Right lobe of liver (tissue), 6 donors: ENCODE data around the gene TTC5. TPM values are rescaled to one million over a fixed set of nuclear protein-coding genes. Genes with fewer than 3 reads are reported as not detected.
"Not testable (repeated sequence)": the region's sequence is repeated elsewhere in the genome, so short reads cannot be mapped to it uniquely, and the experiment has no call there.

ENCODE experiments used
- ATAC-seq, 4 donors: fragments of 200-7000 bp; cut with Tn5 transposase; one replicate each; pipeline ENCODE4 v1.9.1; 2020; ENCODE audit warnings: mild to moderate bottlenecking in 4 of 4, moderate library complexity in 4 of 4
- DNase-seq, 3 donors: peaks; one replicate each; pipeline ENCODE4 v3.0.0-alpha.2; 2020
- H3K27ac ChIP-seq, 3 donors: fragments of 200-600 bp; one replicate each; pipeline ENCODE4 v1.8.0; 2022
- H3K27me3 ChIP-seq, 2 donors: fragments of 200-600 bp; one replicate each; pipeline ENCODE4 v1.8.0; 2022
- H3K36me3 ChIP-seq, 4 donors: fragments of 200-600 bp; sonication (generic) in 1 of 4; one replicate each; pipeline versions ENCODE4 v1.5.1 to v1.8.0; 2017 to 2022; ENCODE audit warnings: control low read depth in 1 of 4
- H3K4me1 ChIP-seq, 4 donors: fragments of 200-600 bp; sonication (generic) in 1 of 4; one replicate each; pipeline versions ENCODE4 v1.5.1 to v1.8.0; 2017 to 2022; ENCODE audit warnings: control low read depth in 1 of 4
- H3K4me3 ChIP-seq, 3 donors: fragments of 200-600 bp; one replicate each; pipeline ENCODE4 v1.8.0; 2022
- H3K9me3 ChIP-seq, 4 donors: fragments of 200-600 bp; sonication (generic) in 1 of 4; one replicate each; pipeline versions ENCODE4 v1.5.1 to v1.8.0; 2017 to 2022; ENCODE audit warnings: control low read depth in 1 of 4
- POLR2A ChIP-seq: fragments of 450-650 bp; IDR thresholded peaks from one replicate; pipeline ENCODE4 v1.6.1; 2017; ENCODE audit warnings: antibody characterized with exemption, mild to moderate bottlenecking
- WGBS: methylation state at CpG from one replicate; pipeline ENCODE4 v1.1.6; 2018; ENCODE audit warnings: low coverage, low lambda C conversion rate; ENCODE audit not compliant: insufficient coverage; ENCODE audit errors: missing lambda C conversion rate; 5-methylcytosine and 5-hydroxymethylcytosine counted together
- intact Hi-C, 2 donors: fragments of 100-400 bp; cut with DNase I; formaldehyde crosslinking; loops; one replicate each; pipeline versions ENCODE4 v1.11.2 to v1.14.1; 2022
- total RNA-seq, 6 experiments: library from RNA; depleted of rRNA in 2 of 6; stranded (reverse); fragments of >200 nt in 2 of 6; fragmentation: NEBNext Ultra II Directional in 3 of 6; extraction: Animal tissue kit (Norgen Biotek cat#: 25700) in 3 of 6; gene quantifications; one replicate each; pipeline versions ENCODE4 v1.1.0 to v1.2.4, GENCODE V29; 2016 to 2023
- TF ChIP-seq, protein P1 (sequence below), 4 donors: fragments of 200-600 bp in 3 of 4; fragments of 450-650 bp in 1 of 4; IDR thresholded peaks; one replicate each; pipeline versions ENCODE4 v1.5.1 to v1.8.0; 2016 to 2022; ENCODE audit warnings: antibody characterized with exemption in 4 of 4, mild to moderate bottlenecking in 2 of 4
- donor health status: DM: no; HTN: yes; CAD: no.
- donor health status: DM: no; HTN: no; CAD: no.
- donor health status: DM: no; HTN: no; CAD: no.
- donor health status: DM: no; HTN: yes; CAD: no.
- donor health status: DM: no; HTN: yes; CAD: no.

Gene TTC5
- total RNA-seq, 6 experiments from 2014 or later = 3.1 to 5.1 (median 4.2) TPM

GRCh38 chr14:20341646-20342045, 35.9 kb upstream of the TTC5 start:
- Histone ChIP-seq H3K27ac (peak overlapping the region in 1 of 3 donors; percentile 96), H3K27me3 (no peaks in the 10 kb centered on the region), H3K9me3 (no peaks in the 10 kb centered on the region), H3K36me3 (peaks cover 0 to 12% (median 0%) of the 10 kb centered on the region in 4 donors), H3K4me3 (peak overlapping the region; percentile 58 to 69 (median 62)), H3K4me1 (peaks cover 0 to 3% (median 0%) of the 10 kb centered on the region in 4 donors)
- DNase-seq (no peak), ATAC-seq (no peak)
- TF ChIP-seq, protein P1, sequence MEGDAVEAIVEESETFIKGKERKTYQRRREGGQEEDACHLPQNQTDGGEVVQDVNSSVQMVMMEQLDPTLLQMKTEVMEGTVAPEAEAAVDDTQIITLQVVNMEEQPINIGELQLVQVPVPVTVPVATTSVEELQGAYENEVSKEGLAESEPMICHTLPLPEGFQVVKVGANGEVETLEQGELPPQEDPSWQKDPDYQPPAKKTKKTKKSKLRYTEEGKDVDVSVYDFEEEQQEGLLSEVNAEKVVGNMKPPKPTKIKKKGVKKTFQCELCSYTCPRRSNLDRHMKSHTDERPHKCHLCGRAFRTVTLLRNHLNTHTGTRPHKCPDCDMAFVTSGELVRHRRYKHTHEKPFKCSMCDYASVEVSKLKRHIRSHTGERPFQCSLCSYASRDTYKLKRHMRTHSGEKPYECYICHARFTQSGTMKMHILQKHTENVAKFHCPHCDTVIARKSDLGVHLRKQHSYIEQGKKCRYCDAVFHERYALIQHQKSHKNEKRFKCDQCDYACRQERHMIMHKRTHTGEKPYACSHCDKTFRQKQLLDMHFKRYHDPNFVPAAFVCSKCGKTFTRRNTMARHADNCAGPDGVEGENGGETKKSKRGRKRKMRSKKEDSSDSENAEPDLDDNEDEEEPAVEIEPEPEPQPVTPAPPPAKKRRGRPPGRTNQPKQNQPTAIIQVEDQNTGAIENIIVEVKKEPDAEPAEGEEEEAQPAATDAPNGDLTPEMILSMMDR (IDR thresholded peaks at IDR 0.05) = no peak
- TF ChIP-seq POLR2A = no peak
- WGBS = 19% methylated on average over 2 of the region's 2 CpGs
- intact Hi-C loops = no loop called here

- intact Hi-C loops, H3K4me1 ChIP-seq, H3K4me3 ChIP-seq, H3K27me3 ChIP-seq, H3K27ac ChIP-seq, DNase-seq, ATAC-seq, H3K9me3 ChIP-seq: not testable (repeated sequence)
- 90% methylated on average over 3 of the region's 4 CpGs for WGBS
- H3K36me3 ChIP-seq = peaks cover 0 to 11% (median 0%) of the 10 kb centered on the region in 4 donors
Measured at GRCh38 chr14:20341032-20341431, 35.3 kb upstream of the TTC5 start.

DNA sequence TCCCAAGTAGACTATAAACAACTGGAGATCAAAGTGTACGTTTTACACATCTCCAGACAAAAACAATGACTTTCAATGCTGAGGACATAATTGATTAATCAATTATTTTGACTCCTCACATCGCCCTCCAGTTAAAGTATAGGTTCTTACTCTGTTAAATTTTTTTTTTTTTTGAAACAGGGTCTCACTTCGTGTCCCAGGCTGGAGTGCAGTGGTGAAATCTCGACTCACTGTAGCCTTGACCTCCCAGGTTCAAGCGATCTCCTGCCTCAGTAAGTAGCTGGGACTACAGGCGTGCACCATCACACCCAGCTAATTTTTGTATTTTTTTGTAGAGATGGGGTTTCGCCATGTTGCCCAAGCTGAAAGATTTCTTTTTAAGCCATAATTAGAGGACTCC, 28.3 kb upstream of the TTC5 start:
- no peak for TF ChIP-seq POLR2A
- TF ChIP-seq, protein P1 (IDR thresholded peaks at IDR 0.05) = no peak

DNA sequence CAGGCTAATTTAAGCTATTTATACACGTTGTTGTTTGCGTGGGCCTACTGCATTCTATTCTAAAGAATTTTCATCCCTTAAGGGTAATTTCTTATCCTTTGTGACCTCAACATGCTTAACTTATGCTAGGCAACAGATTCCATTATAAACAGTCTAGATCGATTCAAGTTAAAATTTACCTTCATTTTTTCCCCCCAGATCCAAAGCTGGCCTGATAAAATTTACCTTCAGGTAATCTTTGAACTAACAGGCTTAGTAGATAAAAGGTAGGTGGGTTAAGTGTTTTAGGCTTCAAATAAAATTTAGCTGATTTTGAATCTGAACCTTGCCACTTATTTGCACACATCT, 27.7 kb upstream of the TTC5 start:
- H3K4me1 ChIP-seq = peaks cover 0 to 38% (median 8%) of the 10 kb centered on the region in 4 donors
- peak overlapping the region; percentile 63 to 94 (median 93) for H3K27ac ChIP-seq
- intact Hi-C loops = no loop called here
- ATAC-seq = peak; percentile 32 to 66 (median 65)
- no peak for DNase-seq
- H3K27me3 ChIP-seq = no peaks in the 10 kb centered on the region
- peak overlapping the region; percentile 49 to 75 (median 67) for H3K4me3 ChIP-seq
- TF ChIP-seq POLR2A = no peak
- TF ChIP-seq, protein P1 (IDR thresholded peaks at IDR 0.05) = no peak
- no peaks in the 10 kb centered on the region for H3K9me3 ChIP-seq
- 3% methylated on average over 3 of the region's 3 CpGs for WGBS
- peaks cover 0 to 7% (median 0%) of the 10 kb centered on the region in 4 donors for H3K36me3 ChIP-seq

More for the DNA sequence above, 28.3 kb upstream of the TTC5 start:
- peak overlapping the region in 1 of 3 donors; percentile 67 for H3K4me3 ChIP-seq
- H3K27me3 ChIP-seq = no peaks in the 10 kb centered on the region
- peaks cover 0 to 2% (median 0%) of the 10 kb centered on the region in 4 donors for H3K36me3 ChIP-seq
- 40% methylated on average over 7 of the region's 7 CpGs for WGBS
- H3K27ac ChIP-seq = peak overlapping the region in 2 of 3 donors; percentile 93 to 94
- intact Hi-C loops = no loop called here
- DNase-seq (no peak), ATAC-seq (peak in 1 of 4 donors; percentile 20)
- H3K9me3 ChIP-seq = no peaks in the 10 kb centered on the region
- H3K4me1 ChIP-seq = peaks cover 0 to 33% (median 7%) of the 10 kb centered on the region in 4 donors

DNA sequence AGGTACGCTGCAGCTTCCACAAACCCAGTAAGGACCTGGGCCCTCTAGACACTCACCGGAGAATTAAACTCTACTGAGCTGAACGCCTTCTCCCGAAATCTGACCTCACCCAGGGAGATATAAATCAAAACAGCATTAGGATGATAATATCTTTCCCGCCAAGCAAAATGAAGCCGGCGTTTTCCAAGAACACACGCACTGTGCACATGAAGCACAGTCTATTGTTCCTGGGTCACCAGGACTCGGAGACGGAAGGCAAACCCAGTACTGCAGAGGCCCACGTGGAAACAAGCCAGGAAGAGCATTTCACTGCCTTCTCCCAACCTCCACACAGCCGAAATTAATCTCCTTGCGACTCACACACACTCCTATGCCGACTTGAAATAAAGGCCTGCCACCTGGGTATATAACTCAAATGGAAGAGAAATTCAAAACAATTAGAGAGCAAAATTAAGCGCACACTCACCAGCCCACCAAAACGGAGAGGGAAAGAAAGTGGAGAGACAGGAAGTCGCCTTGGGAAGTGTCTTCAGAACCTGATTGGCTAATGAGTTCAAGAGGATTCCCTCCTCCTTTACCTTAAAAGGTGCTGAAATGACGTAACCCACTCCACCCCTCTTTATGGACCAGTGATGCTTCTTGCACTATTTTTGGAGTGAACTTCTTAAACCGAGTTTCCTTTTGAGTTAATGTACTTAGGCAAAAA, 27.2 kb upstream of the TTC5 start, which contains the start of gene CCNB1IP1:
TSS of gene CCNB1IP1 (minus strand) at position 492 of the 706 bp plus-strand sequence. CDS start 16,756 bp downstream, outside the sequence.
- TF ChIP-seq, protein P1 (IDR thresholded peaks at IDR 0.05) = no peak
- peak; percentile 57 for TF ChIP-seq POLR2A
- H3K27ac ChIP-seq = peak within 1 kb of the TSS; percentile 63 to 94 (median 93)
- ATAC-seq (peak; percentile 89 to 95 (median 94)), DNase-seq (peak in 1 of 3 donors; percentile 69)
- H3K4me1 ChIP-seq = peaks cover 0 to 44% (median 11%) of the 10 kb centered on the region in 4 donors
- peak within 1 kb of the TSS; percentile 49 to 75 (median 67) for H3K4me3 ChIP-seq
- intact Hi-C loops = no loop called here
- no peaks in the 10 kb centered on the region for H3K27me3 ChIP-seq
- under 1% methylated on average over 19 of the region's 19 CpGs for WGBS
- peaks cover 0 to 12% (median 0%) of the 10 kb centered on the region in 4 donors for H3K36me3 ChIP-seq
- no peaks in the 10 kb centered on the region for H3K9me3 ChIP-seq
